Measurements from ENCODE around the gene RABGAP1L. TPM values are rescaled to one million over a fixed set of nuclear protein-coding genes. Genes with fewer than 3 reads are reported as not detected.
A peak's percentile ranks its signal among the peaks of the same experiment; 100 is the strongest.

Gene RABGAP1L
- total RNA-seq, 4 donors from 2014 or later = 70.5 to 100 (median 92.6) TPM

- H3K27ac ChIP-seq = no peak overlapping the region
- H3K4me1 ChIP-seq = no peaks in the 10 kb centered on the region
- DNase-seq = no peak
- TF ChIP-seq CTCF (IDR thresholded peaks at IDR 0.05) (peak in 3 of 6 experiments; percentile 36 to 56 (median 36)), POLR2A (IDR thresholded peaks at IDR 0.05) (no peak)
- H3K4me3 ChIP-seq (replicated peaks in 1 of 3) = no peak overlapping the region
- 61 to 65% methylated on average over 2 of the region's 2 CpGs for WGBS, 2 donors
- H3K27me3 ChIP-seq = no peaks in the 10 kb centered on the region
- H3K36me3 ChIP-seq = no peaks in the 10 kb centered on the region
- H3K9me3 ChIP-seq = no peaks in the 10 kb centered on the region
- intact Hi-C loops (cut with DNase I) = no loop called here
Observed at GRCh38 chr1:174726167-174726879, 567.0 kb downstream of the RABGAP1L start.

GRCh38 chr1:174726880-174727585 is 567.7 kb downstream of the RABGAP1L start:
- Histone ChIP-seq H3K36me3 (no peaks in the 10 kb centered on the region), H3K4me3 (replicated peaks in 1 of 3) (no peak overlapping the region), H3K4me1 (no peaks in the 10 kb centered on the region), H3K9me3 (no peaks in the 10 kb centered on the region), H3K27ac (no peak overlapping the region), H3K27me3 (no peaks in the 10 kb centered on the region)
- TF ChIP-seq POLR2A (IDR thresholded peaks at IDR 0.05) (no peak), CTCF (IDR thresholded peaks at IDR 0.05) (no peak)
- DNase-seq = no peak
- 71 to 77% methylated on average over 4 of the region's 4 CpGs for WGBS, 2 donors
- intact Hi-C loops (cut with DNase I) = no loop called here

GRCh38 chr1:174734270-174734669 is 575.0 kb downstream of the RABGAP1L start:
- intact Hi-C loops (cut with DNase I) = no loop called here
- H3K27ac ChIP-seq = no peak overlapping the region
- 93 to 97% methylated on average over 2 of the region's 2 CpGs for WGBS, 2 donors
- TF ChIP-seq POLR2A (IDR thresholded peaks at IDR 0.05) (no peak), CTCF (IDR thresholded peaks at IDR 0.05) (no peak)
- H3K9me3 ChIP-seq = no peaks in the 10 kb centered on the region
- no peaks in the 10 kb centered on the region for H3K27me3 ChIP-seq
- no peak for DNase-seq
- no peak overlapping the region for H3K4me3 ChIP-seq (replicated peaks in 1 of 3)
- H3K36me3 ChIP-seq = no peaks in the 10 kb centered on the region
- no peaks in the 10 kb centered on the region for H3K4me1 ChIP-seq

- Histone ChIP-seq H3K4me1 (no peaks in the 10 kb centered on the region), H3K4me3 (replicated peaks in 1 of 3) (no peak overlapping the region), H3K36me3 (no peaks in the 10 kb centered on the region), H3K9me3 (no peaks in the 10 kb centered on the region), H3K27ac (no peak overlapping the region), H3K27me3 (no peaks in the 10 kb centered on the region)
- intact Hi-C loops (cut with DNase I) = no loop called here
- TF ChIP-seq CTCF (IDR thresholded peaks at IDR 0.05) (no peak), POLR2A (IDR thresholded peaks at IDR 0.05) (no peak)
- DNase-seq = no peak
- WGBS, 2 donors = 98 to 99% methylated on average over 2 of the region's 2 CpGs
Observed at GRCh38 chr1:174736831-174737230, 577.5 kb downstream of the RABGAP1L start.

Measured in thyroid gland (tissue), 4 donors.